Heart left ventricle (tissue), 16 donors: ENCODE results near the gene ZNF444. TPM values are rescaled to one million over a fixed set of nuclear protein-coding genes. Genes with fewer than 3 reads are reported as not detected.
A peak's percentile ranks its signal among the peaks of the same experiment; 100 is the strongest.

Experiments used
- ATAC-seq, 4 donors: fragments of 200-7000 bp; cut with Tn5 transposase; one replicate each; pipeline ENCODE4 v1.9.1; 2020 to 2022; ENCODE audit warnings: moderate library complexity in 4 of 4, mild to moderate bottlenecking in 3 of 4, moderate number of reproducible peaks in 1 of 4
- DNase-seq, 5 donors: peaks; one replicate each; pipeline ENCODE4 v3.0.0-alpha.2; 2020
- H3K27ac ChIP-seq, 12 donors: fragments of 200-600 bp; sonication (generic) in 4 of 12; one replicate each; pipeline versions ENCODE4 v1.5.0 to v1.8.0; 2016 to 2022; ENCODE audit warnings: mild to moderate bottlenecking in 2 of 12
- H3K27me3 ChIP-seq, 9 donors: fragments of 200-600 bp; sonication (generic) in 2 of 9; one replicate each; pipeline versions ENCODE4 v1.5.1 to v1.8.0; 2016 to 2022; ENCODE audit warnings: mild to moderate bottlenecking in 3 of 9
- H3K36me3 ChIP-seq, 9 donors: fragments of 200-600 bp; sonication (generic) in 2 of 9; one replicate each; pipeline versions ENCODE4 v1.5.0 to v1.8.0; 2018 to 2022; ENCODE audit warnings: mild to moderate bottlenecking in 2 of 9
- H3K4me1 ChIP-seq, 12 donors: fragments of 200-600 bp; sonication (generic) in 4 of 12; one replicate each; pipeline versions ENCODE4 v1.5.0 to v1.8.0; 2016 to 2022; ENCODE audit warnings: mild to moderate bottlenecking in 3 of 12
- H3K4me3 ChIP-seq, 12 donors: fragments of 200-600 bp; sonication (generic) in 4 of 12; one replicate each; pipeline versions ENCODE4 v1.5.0 to v1.8.0; 2017 to 2022; ENCODE audit warnings: mild to moderate bottlenecking in 9 of 12, moderate library complexity in 4 of 12
- H3K9me3 ChIP-seq, 12 donors: fragments of 200-600 bp; sonication (generic) in 4 of 12; one replicate each; pipeline versions ENCODE4 v1.5.0 to v1.8.0; 2016 to 2022; ENCODE audit warnings: mild to moderate bottlenecking in 1 of 12
- CTCF ChIP-seq, 12 donors: fragments of 200-600 bp; sonication (generic) in 4 of 12; IDR thresholded peaks; one replicate each; pipeline versions ENCODE4 v1.5.0 to v1.8.0; 2018 to 2022; ENCODE audit warnings: antibody characterized with exemption in 12 of 12, mild to moderate bottlenecking in 5 of 12
- POLR2A ChIP-seq, 2 donors: fragments of 450-650 bp; IDR thresholded peaks; one replicate each; pipeline ENCODE4 v1.6.1; 2017; ENCODE audit warnings: antibody characterized with exemption in 2 of 2, mild to moderate bottlenecking in 2 of 2, moderate library complexity in 2 of 2
- WGBS, 4 donors: extraction: QIAGEN DNeasy Blood & Tissue Kit in 2 of 4; methylation state at CpG; one replicate each; pipeline versions ENCODE4 v1.1.5 to v1.1.7; 2013 to 2018; 5-methylcytosine and 5-hydroxymethylcytosine counted together
- intact Hi-C, 10 donors: fragments of 100-400 bp; cut with DNase I; formaldehyde crosslinking; loops; one replicate each; pipeline versions ENCODE4 v1.11.1 to v1.14.2; 2022
- polyA plus RNA-seq, 2 donors: library from polyadenylated mRNA; stranded (reverse); fragments of 200-250 nt; gene quantifications; one replicate each; pipeline ENCODE4 v1.2.3, GENCODE V29; 2013
- total RNA-seq, 9 donors: library from RNA; depleted of rRNA in 2 of 9; stranded (reverse); fragments of >200 nt in 2 of 9; fragmentation: NEBNext Ultra II Directional in 3 of 9; extraction: Animal tissue kit (Norgen Biotek cat#: 25700) in 3 of 9; gene quantifications; one replicate each; pipeline versions ENCODE4 v1.1.0 to v1.2.4, GENCODE V29; 2016 to 2023
- donor health status: ischemic (EF 13 %, LVEDD 7.1; RV severe dilation, severe dysfunction).
- donor health status: healthy with polysubstance abuse.
- donor health status: DM: no; HTN: yes; CAD: no.
- donor health status: DM: no; HTN: no; CAD: no.
- donor health status: ischemic (EF 25% LVEDD 6.9; RV normal size, moderate dysfunction).
- donor health status: ischemic (EF 25% LVEDD 5.7; RV mildly dilated, moderate dysfunction).
- donor health status: healthy.
- donor health status: DM: yes; HTN: yes; CAD: no.
- donor health status: ischemic (EF 35%, LVEDD 5.7; RV mildly dilated, moderate dysfunction).
- donor health status: nonischemic (EF 11% LVEDD 7.7; RV severe dilation, severe dysfunction).
- donor health status: DM: yes; HTN: yes; CAD: no.
- donor health status: PGD.
- donor health status: ischemic (EF 29% LVEDD 5.4; RV normal size, mild dysfunction).
- donor health status: nonischemic (EF 23%, LVEDD 6.1; RV moderate dilation, normal function).

The ZNF444 gene
- total and polyA plus RNA-seq, 11 donors = 14.8 to 35.8 (median 20.1) TPM

- DNase-seq = peak; percentile 82 to 94 (median 91)
- Histone ChIP-seq H3K36me3 (peaks cover 0 to 10% (median 0%) of the 10 kb centered on the region in 9 donors), H3K4me3 (peak overlapping the region; percentile 54 to 97 (median 82)), H3K9me3 (no peaks in the 10 kb centered on the region), H3K27me3 (no peaks in the 10 kb centered on the region), H3K4me1 (peaks cover 12 to 54% (median 39%) of the 10 kb centered on the region in 12 donors), H3K27ac (peak overlapping the region; percentile 89 to 100 (median 95))
- intact Hi-C loops = loop anchor here in 5 of 10 donors (1.0 to 5.0 kb wide), 5 partner anchors 20 to 194 kb away; partner anchors contain the start of genes ZNF444 (in 2 of the 5) and ZSCAN5A (in 1 of the 5)
- TF ChIP-seq POLR2A (IDR thresholded peaks at IDR 0.05) = peak in 1 of 2 donors; percentile 19
- peak in 7 of 12 donors; percentile 17 to 40 (median 31) for TF ChIP-seq CTCF (IDR thresholded peaks at IDR 0.05)
- peak; percentile 42 to 67 (median 58) for ATAC-seq
- WGBS, 4 donors = 0 to 1% (median 0%) methylated on average over 13 to 99 of the region's 99 CpGs
Measured at GRCh38 chr19:56120371-56121179, 20.5 kb upstream of the ZNF444 start.

DNA sequence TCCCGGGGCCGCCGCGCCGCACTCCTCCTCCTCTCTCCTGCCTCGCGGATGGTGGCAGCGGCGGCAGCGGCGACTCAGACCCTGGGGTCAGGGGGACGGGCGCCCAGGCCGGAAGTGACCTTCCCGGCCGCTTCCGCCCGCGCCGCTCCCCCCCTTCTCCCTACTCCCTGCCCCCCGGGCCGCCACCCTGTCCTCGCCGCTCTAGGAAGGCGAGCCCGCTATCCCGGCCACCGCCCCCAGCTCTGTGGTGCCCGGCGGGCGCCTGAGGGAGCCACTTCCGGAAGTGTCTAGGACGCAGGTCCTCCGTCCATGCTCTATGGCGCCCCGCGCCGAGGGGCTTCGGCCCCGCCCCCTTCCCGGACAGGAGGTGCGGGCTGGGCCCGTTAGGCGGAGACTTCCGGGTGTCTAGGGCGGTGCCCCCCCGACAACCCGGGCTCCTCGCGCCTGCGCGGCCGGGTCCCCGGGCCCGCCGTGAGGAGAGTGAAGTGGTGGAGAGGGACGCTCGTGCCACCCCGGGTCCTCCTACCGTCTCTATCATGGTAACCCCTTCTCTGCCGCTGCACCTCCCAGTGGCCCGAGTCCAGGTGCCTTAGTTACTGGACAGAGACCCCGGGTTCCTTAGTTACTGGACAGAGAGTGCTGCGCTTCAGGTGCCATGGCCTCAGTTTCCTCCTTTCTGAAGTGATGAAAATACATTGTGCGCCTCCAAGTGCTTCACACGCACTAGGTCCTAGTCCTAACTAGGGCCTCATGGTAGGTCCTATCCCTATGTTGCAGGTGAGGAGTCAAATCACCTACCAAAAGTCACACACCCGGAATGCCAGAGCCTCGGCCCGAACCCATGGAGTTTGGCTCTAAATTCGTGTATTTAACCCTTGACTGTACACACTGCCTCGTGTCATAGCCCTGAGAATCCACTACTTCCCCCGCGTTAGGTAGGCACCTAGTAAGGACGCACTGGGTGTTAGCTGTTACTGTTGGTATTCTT, 19.6 kb upstream of the ZNF444 start, which contains the start of gene ZNF787:
TSS of gene ZNF787 (minus strand) at position 116 of the 988 bp plus-strand sequence. CDS start 18,078 bp downstream, outside the sequence.
- peaks cover 0 to 10% (median 0%) of the 10 kb centered on the region in 9 donors for H3K36me3 ChIP-seq
- no peaks in the 10 kb centered on the region for H3K9me3 ChIP-seq
- peak within 1 kb of the TSS; percentile 54 to 97 (median 82) for H3K4me3 ChIP-seq
- DNase-seq (peak; percentile 98 to 100 (median 99)), ATAC-seq (peak; percentile 94 to 95 (median 95))
- H3K4me1 ChIP-seq = peaks cover 12 to 45% (median 37%) of the 10 kb centered on the region in 12 donors
- TF ChIP-seq POLR2A (IDR thresholded peaks at IDR 0.05) (peak in 1 of 2 donors; percentile 53), CTCF (IDR thresholded peaks at IDR 0.05) (peak in 2 of 12 donors; percentile 11 to 14)
- H3K27me3 ChIP-seq = no peaks in the 10 kb centered on the region
- WGBS, 4 donors = 5 to 13% (median 5%) methylated on average over 42 to 74 of the region's 74 CpGs
- intact Hi-C loops = loop anchor here in 6 of 10 donors (1.0 to 5.0 kb wide), 5 partner anchors 19 to 193 kb away; partner anchors contain the start of genes ZNF444 (in 2 of the 6) and ZSCAN5A (in 1 of the 6)
- H3K27ac ChIP-seq = peak within 1 kb of the TSS; percentile 89 to 100 (median 95)

GRCh38 chr19:56123266-56123891, 17.7 kb upstream of the ZNF444 start:
- H3K27ac ChIP-seq = no peak overlapping the region

More at GRCh38 chr19:56123266-56123891, 17.7 kb upstream of the ZNF444 start:
- intact Hi-C loops = loop anchor here in 2 of 10 donors (5.0 kb wide), 2 partner anchors 36 to 41 kb away; no protein-coding TSS in a partner anchor
- no peaks in the 10 kb centered on the region for H3K27me3 ChIP-seq
- H3K36me3 ChIP-seq = peaks cover 0 to 1% (median 0%) of the 10 kb centered on the region in 9 donors
- no peaks in the 10 kb centered on the region for H3K9me3 ChIP-seq
- WGBS, 4 donors = 79 to 85% (median 84%) methylated on average over 16 of the region's 16 CpGs
- no peak for ATAC-seq
- peaks cover 11 to 26% (median 21%) of the 10 kb centered on the region in 12 donors for H3K4me1 ChIP-seq
- no peak for TF ChIP-seq CTCF (IDR thresholded peaks at IDR 0.05)
- TF ChIP-seq POLR2A (IDR thresholded peaks at IDR 0.05) = no peak
- peak in 1 of 5 donors; percentile 16 for DNase-seq
- no peak overlapping the region for H3K4me3 ChIP-seq
